ENCODE measurements around the gene MAP3K3.

MAP3K3 gene

GRCh38 chr17:63653050-63653449 lies 30.8 kb downstream of the MAP3K3 start:
- no peak for DNase-seq (ENCODE audit: low spot score)

- DNase-seq (ENCODE audit: low spot score), result no peak
Observed at GRCh38 chr17:63657786-63658185, 35.6 kb downstream of the MAP3K3 start.

GRCh38 chr17:63658366-63658765 lies 36.1 kb downstream of the MAP3K3 start:
- DNase-seq (ENCODE audit: low spot score), result no peak

DNA sequence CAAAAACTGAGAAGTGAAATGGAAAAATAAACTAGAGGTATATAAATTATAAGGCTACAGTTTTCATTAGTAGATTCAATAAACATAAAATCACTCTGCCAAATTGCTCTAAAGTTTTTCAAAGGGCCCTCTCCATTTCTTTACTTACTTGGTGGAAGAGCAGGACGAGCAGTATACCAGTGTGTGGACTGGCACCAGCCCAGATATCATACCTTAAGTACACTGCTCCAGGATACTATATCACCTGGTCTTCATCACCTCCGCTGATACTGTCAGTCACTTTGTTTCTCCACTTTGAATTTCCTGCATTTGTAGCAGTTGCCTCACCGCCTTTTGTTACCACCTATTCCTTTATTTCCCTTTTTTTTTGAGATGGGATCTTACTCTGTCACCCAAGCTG lies 37.6 kb downstream of the MAP3K3 start:
- DNase-seq (ENCODE audit: low spot score), result no peak

DNA sequence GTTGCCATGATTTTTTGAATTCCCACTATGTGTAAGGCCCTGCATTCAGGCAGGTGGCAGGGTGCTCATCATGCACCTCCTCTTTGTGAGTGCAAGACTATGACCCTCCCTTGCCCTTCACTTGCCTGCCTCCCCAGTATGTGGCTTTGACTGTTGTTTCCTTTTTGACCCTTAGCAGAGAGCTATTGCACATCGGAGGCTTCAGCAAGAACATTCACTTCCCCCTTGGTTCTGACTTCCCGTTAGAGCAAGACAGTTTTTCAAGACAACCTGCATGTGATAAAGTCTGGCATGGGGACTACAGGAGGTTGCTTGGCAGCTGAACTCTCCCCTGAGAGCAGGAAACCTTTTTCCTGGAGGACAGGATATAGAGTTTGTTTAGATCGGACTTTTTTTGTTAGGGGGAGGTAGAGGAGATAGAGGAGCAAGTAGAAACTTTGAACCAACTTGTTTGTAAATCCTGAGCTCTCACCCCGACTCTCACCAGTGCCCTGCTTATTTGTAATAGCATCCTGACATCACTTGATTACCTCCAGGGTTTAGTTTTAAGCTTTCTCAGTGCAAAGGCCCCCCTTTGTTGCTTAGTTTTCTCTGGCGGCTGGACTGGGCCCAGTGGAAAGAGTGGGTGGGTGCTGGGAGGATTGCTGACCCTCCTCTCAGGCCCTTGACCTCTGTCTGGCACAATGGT lies 43.5 kb downstream of the MAP3K3 start:
- peak; percentile 75 for DNase-seq (ENCODE audit: low spot score)

DNA sequence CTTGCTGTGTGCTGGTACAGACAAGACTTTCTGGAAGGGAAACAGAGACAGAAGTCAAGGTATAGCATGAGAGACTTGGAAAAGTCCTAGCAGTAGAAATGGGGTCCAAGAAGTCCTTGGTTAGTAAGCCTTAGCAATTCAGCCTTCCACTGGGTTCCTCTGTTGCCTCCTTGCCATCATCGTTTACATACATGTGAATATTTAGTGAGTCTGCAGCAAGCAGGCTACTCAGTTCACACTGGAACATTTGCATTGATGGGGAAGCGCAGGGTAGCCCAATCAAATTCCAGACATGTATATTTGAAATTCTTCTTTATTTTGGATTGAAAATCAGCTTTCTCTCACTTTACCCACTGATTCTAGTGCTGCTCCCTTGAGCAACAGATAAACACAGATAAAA lies 50.6 kb downstream of the MAP3K3 start:
- no peak for DNase-seq (ENCODE audit: low spot score)

DNA sequence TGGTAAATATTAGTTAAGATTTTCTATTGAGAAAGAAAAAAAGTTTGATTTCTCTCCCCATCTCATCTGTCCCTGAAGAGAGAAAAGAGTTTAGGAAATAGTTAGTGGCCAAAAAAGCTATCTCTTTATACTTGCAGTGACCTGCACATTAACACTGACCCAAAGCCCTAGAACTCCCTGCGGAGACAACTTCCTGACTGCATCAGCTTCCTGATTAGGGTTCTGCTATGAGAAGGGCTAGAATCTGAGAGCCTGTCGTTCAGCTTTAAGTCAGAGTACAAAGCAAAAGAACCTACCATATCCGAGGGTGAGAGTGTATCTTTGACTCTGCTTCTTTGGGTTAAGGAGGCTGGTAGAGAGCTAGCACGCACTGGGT lies 53.0 kb downstream of the MAP3K3 start:
- DNase-seq (ENCODE audit: low spot score), result no peak

DNA sequence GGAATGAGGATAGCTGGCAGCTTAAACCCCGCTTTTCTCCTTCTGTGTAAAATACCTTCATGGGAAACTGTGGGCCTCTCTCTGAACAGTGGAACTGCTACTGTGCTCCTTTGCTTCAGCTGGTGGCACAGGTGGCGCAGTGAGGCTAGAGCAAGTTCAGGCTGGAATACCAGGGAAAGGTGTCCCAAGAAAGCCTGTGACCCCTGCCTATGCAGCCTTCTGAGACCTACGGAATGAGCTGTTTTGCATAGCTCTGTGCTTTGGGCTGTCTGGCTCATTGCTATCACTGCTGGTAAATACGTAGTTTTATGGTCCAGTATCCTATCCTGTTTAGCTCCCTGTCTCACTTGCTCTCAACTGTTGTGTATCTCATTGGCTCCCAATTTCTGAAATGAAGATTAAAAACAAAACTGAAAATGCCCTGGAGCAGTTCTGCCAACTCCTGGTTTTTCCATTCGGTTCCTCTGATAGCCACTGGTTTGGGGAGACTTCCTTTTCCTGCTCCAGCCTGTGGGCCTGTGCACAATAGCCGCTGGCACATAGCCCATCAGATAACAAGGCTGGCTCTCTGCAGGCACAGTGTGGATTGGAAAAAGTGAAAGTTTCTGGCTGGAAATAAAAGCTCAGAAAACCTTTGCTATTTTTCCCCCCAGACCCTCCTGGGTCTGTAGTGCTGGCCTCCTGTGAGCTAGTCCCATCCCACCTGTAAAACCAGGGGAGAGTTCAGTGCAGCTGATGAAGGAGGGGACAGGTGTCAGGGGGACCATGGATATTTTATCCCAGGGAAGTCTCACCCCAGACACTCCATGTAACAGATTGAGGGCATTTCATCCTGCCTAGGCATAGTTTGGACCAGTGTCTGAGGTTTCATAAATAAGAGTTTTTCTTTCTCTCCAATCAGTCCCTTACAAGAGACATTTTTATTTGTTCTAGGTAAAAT lies 53.7 kb downstream of the MAP3K3 start:
- DNase-seq (ENCODE audit: low spot score), result peak; percentile 75

- no peak for DNase-seq (ENCODE audit: low spot score)
Observed at GRCh38 chr17:63676584-63676983, 54.4 kb downstream of the MAP3K3 start.

DNA sequence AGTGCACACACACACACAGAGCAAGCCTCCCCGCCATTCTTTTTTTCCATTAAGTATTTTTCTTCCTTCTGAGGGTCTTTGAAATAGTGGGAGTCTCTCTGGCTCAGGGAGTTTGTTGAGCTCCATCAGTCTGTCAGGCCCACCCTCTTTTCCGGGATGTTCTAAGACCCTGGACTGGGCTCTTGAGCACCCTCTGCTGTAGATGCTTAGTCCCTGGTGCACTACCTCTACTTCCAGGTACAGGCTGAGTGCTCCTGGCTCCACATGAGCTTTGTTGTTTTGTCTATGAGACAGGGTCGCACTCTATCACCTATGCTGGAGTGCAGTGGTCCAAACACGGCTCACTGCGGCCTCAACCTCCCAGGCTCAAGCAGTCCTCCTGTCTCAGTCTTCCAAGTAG lies 57.0 kb downstream of the MAP3K3 start:
- no peak for DNase-seq (ENCODE audit: low spot score)

DNA sequence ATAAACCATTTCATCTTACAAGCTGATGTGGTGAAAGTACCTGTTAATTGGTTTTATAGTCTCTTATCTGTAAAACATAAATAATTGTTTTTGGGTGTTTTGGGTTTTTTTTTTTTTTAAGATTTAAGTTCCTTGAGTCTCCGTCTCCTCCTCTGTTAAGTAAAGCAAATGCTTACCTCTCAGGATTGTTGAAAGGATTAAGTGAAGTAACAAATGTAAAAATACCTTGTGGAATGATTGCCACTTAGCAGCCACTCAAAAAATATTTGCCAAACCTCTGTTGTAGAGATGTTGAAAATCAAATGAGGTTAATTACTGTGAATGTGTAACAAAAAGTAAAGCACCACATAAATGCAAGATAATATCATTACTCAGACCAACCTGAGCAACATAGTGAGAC lies 58.5 kb downstream of the MAP3K3 start:
- DNase-seq (ENCODE audit: low spot score), result no peak

DNA sequence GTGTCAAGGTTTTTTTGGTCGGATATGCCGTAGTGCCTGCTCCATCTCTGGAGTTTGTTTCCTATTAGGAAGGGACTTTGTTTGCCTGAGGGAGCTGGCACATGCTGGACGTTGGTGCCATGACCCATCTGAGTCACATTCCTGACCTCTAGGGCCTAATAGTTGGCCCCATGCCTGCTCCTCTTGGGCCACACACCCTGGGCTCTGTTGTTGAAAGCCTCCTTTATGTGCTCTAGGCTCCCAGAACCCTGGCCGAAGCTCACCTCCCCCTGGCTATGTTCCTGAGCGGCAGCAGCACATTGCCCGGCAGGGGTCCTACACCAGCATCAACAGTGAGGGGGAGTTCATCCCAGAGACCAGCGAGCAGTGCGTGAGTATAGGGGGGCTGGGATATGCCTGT lies 59.3 kb downstream of the MAP3K3 start:
- DNase-seq (ENCODE audit: low spot score), result no peak

DNA sequence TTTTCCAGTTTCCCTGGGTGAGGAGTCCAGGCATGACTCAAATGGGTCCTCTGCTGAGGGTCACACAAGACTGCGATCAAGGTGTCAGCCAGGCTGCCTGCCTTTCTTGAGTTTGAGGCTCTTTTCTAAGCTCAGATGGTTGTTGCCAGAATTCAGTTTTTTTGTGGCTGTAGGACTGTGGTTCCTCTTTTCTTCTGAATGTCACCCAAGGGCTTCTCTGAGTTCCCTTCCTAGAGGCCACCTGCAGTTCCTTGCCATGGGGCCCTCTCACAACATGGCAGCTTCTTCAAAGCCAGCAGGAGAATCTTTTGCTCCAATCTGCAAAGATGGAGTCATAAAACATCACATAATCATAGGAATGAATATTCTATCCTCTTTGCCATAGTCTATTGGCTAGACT lies 60.2 kb downstream of the MAP3K3 start:
- no peak for DNase-seq (ENCODE audit: low spot score)

DNA sequence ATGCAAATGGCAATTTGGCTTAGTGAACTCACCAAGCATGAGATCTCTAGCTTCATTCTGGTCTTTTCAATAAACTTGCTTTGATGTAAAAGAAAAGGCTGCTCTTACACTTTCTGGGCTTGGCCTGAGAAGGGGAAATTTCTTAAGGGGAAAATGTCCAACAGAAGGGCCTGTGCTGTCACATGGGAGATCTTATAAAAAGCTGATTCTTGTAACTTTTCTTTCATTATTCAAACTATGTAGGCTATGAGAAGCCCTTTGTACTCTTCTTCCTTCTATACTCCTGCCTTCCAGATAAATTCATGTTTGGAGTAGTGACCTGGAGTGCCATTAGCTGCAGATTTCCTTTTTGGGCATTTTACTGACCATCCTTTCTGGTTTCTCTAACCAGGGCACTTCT lies 60.8 kb downstream of the MAP3K3 start:
- no peak for DNase-seq (ENCODE audit: low spot score)

GRCh38 chr17:63685041-63685440 lies 62.8 kb downstream of the MAP3K3 start:
- DNase-seq (ENCODE audit: low spot score), result peak; percentile 54

- DNase-seq (ENCODE audit: low spot score), result no peak
Observed at GRCh38 chr17:63685578-63685977, 63.4 kb downstream of the MAP3K3 start.

GRCh38 chr17:63686138-63686685 lies 64.0 kb downstream of the MAP3K3 start:
- DNase-seq (ENCODE audit: low spot score), result no peak

DNA sequence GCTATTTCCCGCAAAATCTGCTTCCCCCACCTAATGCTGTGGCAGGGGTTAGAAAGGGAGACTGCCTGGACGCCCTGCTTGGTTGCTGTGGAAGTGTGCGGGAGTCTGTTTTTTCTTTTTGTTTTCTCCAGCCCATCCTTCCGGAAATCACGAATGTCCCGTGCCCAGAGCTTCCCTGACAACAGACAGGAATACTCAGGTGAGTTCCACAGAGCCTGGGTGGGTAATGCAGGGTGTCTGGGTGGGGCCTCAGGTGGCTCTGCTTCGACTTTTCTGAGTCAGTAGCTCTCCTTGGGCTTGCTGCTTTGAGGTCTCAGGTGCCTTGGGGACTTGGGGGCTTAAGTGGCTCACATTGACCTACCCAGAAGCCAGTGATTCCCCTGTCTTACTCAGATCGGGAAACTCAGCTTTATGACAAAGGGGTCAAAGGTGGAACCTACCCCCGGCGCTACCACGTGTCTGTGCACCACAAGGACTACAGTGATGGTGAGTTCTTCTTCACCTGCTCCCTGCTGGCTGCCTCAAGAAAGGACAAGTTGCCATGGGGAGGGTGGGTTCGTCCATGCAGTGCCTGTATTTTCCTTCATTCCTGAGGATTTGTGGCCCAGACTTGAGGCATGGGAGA lies 66.3 kb downstream of the MAP3K3 start:
- no peak for DNase-seq (ENCODE audit: low spot score)

GRCh38 chr17:63689479-63689878 lies 67.3 kb downstream of the MAP3K3 start:
- no peak for DNase-seq (ENCODE audit: low spot score)

DNA sequence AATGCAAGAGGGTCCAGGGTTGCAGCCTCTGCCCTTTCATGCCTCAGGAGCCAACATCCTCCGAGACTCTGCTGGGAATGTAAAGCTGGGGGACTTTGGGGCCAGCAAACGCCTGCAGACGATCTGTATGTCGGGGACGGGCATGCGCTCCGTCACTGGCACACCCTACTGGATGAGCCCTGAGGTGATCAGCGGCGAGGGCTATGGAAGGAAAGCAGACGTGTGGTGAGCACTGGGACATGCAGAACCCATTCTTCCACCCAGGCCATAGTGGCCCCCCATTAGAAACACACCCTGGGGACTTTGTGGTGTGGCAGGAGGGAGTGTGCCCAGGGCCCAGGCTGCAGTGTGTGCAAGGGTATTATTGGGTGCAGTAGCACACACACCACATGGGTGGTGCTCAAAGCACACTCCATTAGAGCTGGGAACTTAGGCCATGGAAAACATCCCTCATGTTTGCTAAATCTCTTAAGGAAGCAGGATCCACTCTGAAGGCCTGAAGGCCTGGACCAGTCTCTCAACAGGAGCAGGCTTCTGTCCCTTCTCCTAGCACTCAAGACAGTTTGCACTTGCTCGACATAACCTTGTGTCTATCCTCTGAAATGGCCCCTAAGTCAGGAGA lies 70.1 kb downstream of the MAP3K3 start:
- no peak for DNase-seq (ENCODE audit: low spot score)

GRCh38 chr17:63693411-63694113 lies 71.3 kb downstream of the MAP3K3 start:
- DNase-seq (ENCODE audit: low spot score), result no peak

Data from Ammon's horn (tissue), 1 donor.